IMR-90 (cell line): ENCODE data around the gene BMP5. TPM values are rescaled to one million over a fixed set of nuclear protein-coding genes. Genes with fewer than 3 reads are reported as not detected.

ENCODE experiments used
- ATAC-seq: fragments of 200-7000 bp; cut with Tn5 transposase; 2 replicates; pipeline ENCODE4 v1.9.1; 2020; ENCODE audit warnings: low read depth, mild to moderate bottlenecking, moderate library complexity
- BruUV-seq: library from RNA; stranded (reverse); fragments of 400-500 nt; replicated peaks from 2 replicates; lab custom pipeline; 2021; lab: Mats Ljungman, UMichigan
- CTCF ChIA-PET: fragments of 300-600 bp; formaldehyde crosslinking; extraction: SDS; loops from one replicate; lab custom pipeline; 2021; ENCODE audit warnings: antibody characterized with exemption; lab: Yijun Ruan, JAX
- POLR2A ChIA-PET: fragments of 300-600 bp; sonication (Branson Sonifier 250); formaldehyde crosslinking; loops from one replicate; lab custom pipeline; 2022; ENCODE audit warnings: antibody characterized with exemption; ENCODE audit not compliant: unreplicated experiment; lab: Charles Lee
- DNase-seq: peaks from one replicate; pipeline ENCODE4 v3.0.0; 2013
- H2AFZ ChIP-seq: replicated peaks from 2 replicates; pipeline ENCODE3; 2013; ENCODE audit warnings: low read length, mild to moderate bottlenecking; ENCODE audit not compliant: poor library complexity
- H2AK5ac ChIP-seq: 2 replicates; pipeline ENCODE4 v1.6.1; 2013; ENCODE audit warnings: low read depth, low read length, inconsistent platforms
- H2AK9ac ChIP-seq: replicated peaks from 2 replicates; pipeline ENCODE3; 2013; ENCODE audit warnings: mild to moderate bottlenecking, low read depth, low read length, moderate library complexity; ENCODE audit not compliant: poor library complexity
- H2BK120ac ChIP-seq: 2 replicates; pipeline ENCODE4 v1.6.1; 2013; ENCODE audit warnings: low read depth, low read length, inconsistent platforms
- H2BK15ac ChIP-seq: 3 replicates; pipeline ENCODE4 v1.6.1; 2013; ENCODE audit warnings: low read depth, low read length, inconsistent platforms
- H2BK20ac ChIP-seq: 2 replicates; pipeline ENCODE4 v1.6.1; 2013; ENCODE audit warnings: low read depth, mild to moderate bottlenecking, inconsistent platforms, low read length, moderate library complexity
- H2BK5ac ChIP-seq: 2 replicates; pipeline ENCODE4 v1.6.1; 2013; ENCODE audit warnings: mild to moderate bottlenecking, low read depth, low read length, inconsistent platforms; ENCODE audit not compliant: poor library complexity, severe bottlenecking
- H3K14ac ChIP-seq: replicated peaks from 2 replicates; pipeline ENCODE4 v1.6.1; 2013; ENCODE audit warnings: low read depth, low read length, inconsistent platforms
- H3K18ac ChIP-seq: 2 replicates; pipeline ENCODE4 v1.6.1; 2013; ENCODE audit warnings: low read depth, low read length, control low read depth
- H3K23ac ChIP-seq: 2 replicates; pipeline ENCODE4 v1.6.1; 2013; ENCODE audit warnings: low read depth, low read length, inconsistent platforms
- H3K27ac ChIP-seq: 2 replicates; pipeline ENCODE4 v1.5.1; 2013; ENCODE audit warnings: mild to moderate bottlenecking, control low read depth, low read length; ENCODE audit not compliant: insufficient read depth
- H3K27me3 ChIP-seq: 2 replicates; pipeline ENCODE4 v1.6.1; 2013; ENCODE audit warnings: low read length; ENCODE audit not compliant: control insufficient read depth, insufficient read depth
- H3K36me3 ChIP-seq: 2 replicates; pipeline ENCODE4 v1.6.1; 2013; ENCODE audit warnings: low read length, mixed read lengths; ENCODE audit not compliant: control insufficient read depth, insufficient read depth
- H3K4ac ChIP-seq: 2 replicates; pipeline ENCODE4 v1.6.1; 2013; ENCODE audit warnings: low read depth, low read length, inconsistent platforms
- H3K4me1 ChIP-seq: 2 replicates; pipeline ENCODE4 v1.6.1; 2013; ENCODE audit warnings: low read length, mixed read lengths; ENCODE audit not compliant: control insufficient read depth, insufficient read depth
- H3K4me2 ChIP-seq: 2 replicates; pipeline ENCODE4 v1.6.1; 2013; ENCODE audit warnings: low read depth, mild to moderate bottlenecking, control low read depth, low read length, moderate library complexity
- H3K4me3 ChIP-seq: 2 replicates; pipeline ENCODE4 v1.5.1; 2013; ENCODE audit warnings: low read depth, mild to moderate bottlenecking, control low read depth, low read length, moderate library complexity; ENCODE audit not compliant: insufficient read depth
- H3K56ac ChIP-seq: 2 replicates; pipeline ENCODE4 v1.6.1; 2013; ENCODE audit warnings: low read length, inconsistent platforms; ENCODE audit not compliant: insufficient read depth; ENCODE audit errors: extremely low read depth
- H3K79me1 ChIP-seq, 2 experiments: 2 replicates each; pipeline ENCODE4 v1.6.1; 2013; ENCODE audit warnings: low read length in 2 of 2, inconsistent platforms in 1 of 2, low read depth in 1 of 2
- H3K9ac ChIP-seq: 2 replicates; pipeline ENCODE4 v1.6.1; 2013; ENCODE audit warnings: low read depth, low read length, control low read depth
- H3K9me1 ChIP-seq: 2 replicates; pipeline ENCODE4 v1.6.1; 2013; ENCODE audit warnings: low read length, inconsistent platforms; ENCODE audit not compliant: insufficient read depth
- H3K9me3 ChIP-seq: 2 replicates; pipeline ENCODE4 v1.6.1; 2013; ENCODE audit warnings: low read length; ENCODE audit not compliant: control insufficient read depth, insufficient read depth
- H4K20me1 ChIP-seq: 2 replicates; pipeline ENCODE4 v1.6.1; 2013; ENCODE audit warnings: low read length, inconsistent platforms; ENCODE audit not compliant: insufficient read depth
- H4K5ac ChIP-seq: 2 replicates; pipeline ENCODE4 v1.6.1; 2013; ENCODE audit warnings: mild to moderate bottlenecking, low read depth, low read length, control low read depth
- H4K8ac ChIP-seq, 2 experiments: 2 replicates each; pipeline ENCODE4 v1.6.1; 2013; ENCODE audit warnings: low read depth in 2 of 2, low read length in 2 of 2, control low read depth in 1 of 2, inconsistent platforms in 1 of 2
- H4K91ac ChIP-seq: 2 replicates; pipeline ENCODE4 v1.6.1; 2013; ENCODE audit warnings: low read depth, low read length, inconsistent platforms; ENCODE audit not compliant: insufficient read depth
- BHLHE40 ChIP-seq: fragments of 150-350 bp; IDR thresholded peaks from 2 replicates; pipeline ENCODE4 v1.6.1; 2016; ENCODE audit warnings: mild to moderate bottlenecking, low read depth, low read length
- CHD1 ChIP-seq: IDR thresholded peaks from 2 replicates; pipeline ENCODE4 v1.6.1; 2012; ENCODE audit warnings: low read depth, low read length, improper control_type of control experiment
- FOS ChIP-seq: fragments of 150-350 bp; IDR thresholded peaks from 2 replicates; pipeline ENCODE4 v1.6.1; 2016; ENCODE audit warnings: low read depth, low read length
- MAZ ChIP-seq: IDR thresholded peaks from 2 replicates; pipeline ENCODE4 v1.6.1; 2012; ENCODE audit warnings: low read depth, mild to moderate bottlenecking, low read length, improper control_type of control experiment, moderate library complexity, borderline replicate concordance
- MXI1 ChIP-seq: IDR thresholded peaks from 2 replicates; pipeline ENCODE4 v1.6.1; 2012; ENCODE audit warnings: low read depth, mild to moderate bottlenecking, low read length, moderate library complexity, borderline replicate concordance
- RAD21 ChIP-seq: IDR thresholded peaks from 2 replicates; pipeline ENCODE4 v1.6.1; 2012; ENCODE audit warnings: low read length, improper control_type of control experiment
- RCOR1 ChIP-seq: IDR thresholded peaks from 2 replicates; pipeline ENCODE4 v1.6.1; 2012; ENCODE audit warnings: mild to moderate bottlenecking, low read length, improper control_type of control experiment; ENCODE audit not compliant: insufficient replicate concordance
- RFX5 ChIP-seq: IDR thresholded peaks from 2 replicates; pipeline ENCODE4 v1.8.0; 2012; ENCODE audit warnings: low read depth, mild to moderate bottlenecking, low read length, moderate library complexity
- SMC3 ChIP-seq: fragments of 150-350 bp; IDR thresholded peaks from 2 replicates; pipeline ENCODE4 v1.6.1; 2016; ENCODE audit warnings: low read depth, mild to moderate bottlenecking, antibody characterized with exemption, low read length, moderate library complexity
- USF2 ChIP-seq: fragments of 150-350 bp; IDR thresholded peaks from 2 replicates; pipeline ENCODE4 v1.6.1; 2017; ENCODE audit warnings: mild to moderate bottlenecking, antibody characterized with exemption, low read length, low read depth
- WGBS, 2 experiments: methylation state at CpG; one replicate each; pipeline versions ENCODE4 v1.1.5 to v1.1.7; 2013; ENCODE audit warnings: missing lambda C conversion rate in 2 of 2; ENCODE audit not compliant: insufficient read length in 1 of 2; ENCODE audit errors: extremely low coverage in 2 of 2; 5-methylcytosine and 5-hydroxymethylcytosine counted together
- dilution Hi-C: fragments of 300-500 bp; cut with HindIII; formaldehyde crosslinking; loops from one replicate; pipeline ENCODE4 v1.14.3; 2018; ENCODE audit warnings: low sequenced_read_pairs; ENCODE audit not compliant: unreplicated experiment
- in situ Hi-C: fragments of 300-500 bp; cut with MboI; formaldehyde crosslinking; loops from 3 replicates; pipeline ENCODE4 v1.14.3; 2019; ENCODE audit warnings: low sequenced_read_pairs, inconsistent platforms, mixed read lengths
- intact Hi-C: fragments of 100-400 bp; cut with micrococcal nuclease; formaldehyde crosslinking; loops from 2 replicates; pipeline ENCODE4 v1.10.0; 2022
- polyA plus RNA-seq, 3 experiments: library from polyadenylated mRNA; depleted of rRNA; stranded (reverse); fragments of >200 nt; gene quantifications; 2 replicates each; pipeline ENCODE4 v1.2.3, GENCODE V29; 2012; ENCODE audit warnings: low replicate concordance in 1 of 3
- total RNA-seq: library from RNA; depleted of rRNA; stranded (reverse); fragments of >200 nt; gene quantifications from 2 replicates; pipeline ENCODE4 v1.2.3, GENCODE V29; 2012
- TF ChIP-seq, protein P1 (sequence below): fragments of 150-350 bp; IDR thresholded peaks from 2 replicates; pipeline ENCODE4 v1.6.1; 2016; ENCODE audit warnings: low read depth, mild to moderate bottlenecking, low read length, moderate library complexity, borderline replicate concordance
- TF ChIP-seq, protein P2 (sequence below): conservative IDR thresholded peaks from 2 replicates; pipeline ENCODE4 v1.5.1; 2012; ENCODE audit warnings: mild to moderate bottlenecking, low read depth, low read length, improper control_type of control experiment

Gene BMP5
- total and polyA plus RNA-seq, 2 of the 4 experiments (the other 2 are of a cell fraction): under 0.01 to 0.02 TPM

- no peak overlapping the region for H2BK20ac ChIP-seq
- no peak for DNase-seq
- H3K14ac ChIP-seq: no peak overlapping the region
- ATAC-seq: no peak
- no peak overlapping the region for H2AK9ac ChIP-seq
- intact Hi-C loops (no loop called here), dilution Hi-C loops (no loop called here), in situ Hi-C loops (no loop called here)
- H3K9me3 ChIP-seq: no peaks in the 10 kb centered on the region
- no peak overlapping the region for H2BK120ac ChIP-seq
- no peak overlapping the region for H2AK5ac ChIP-seq
- no peak overlapping the region for H3K9ac ChIP-seq
- no peaks in the 10 kb centered on the region for H3K27me3 ChIP-seq
- H3K18ac ChIP-seq: no peak overlapping the region
- H2BK15ac ChIP-seq: no peak overlapping the region
- H4K8ac ChIP-seq: no peak overlapping the region
- CTCF ChIA-PET: no interaction called here
- H3K4me1 ChIP-seq: 0 out of 2 replicates have a peak, but pooled peaks cover 2% of the 10 kb centered on the region
- no peak overlapping the region for H3K23ac ChIP-seq
- H3K27ac ChIP-seq: no peak overlapping the region
- H3K4me3 ChIP-seq: no peak overlapping the region
- no peak overlapping the region for H3K4me2 ChIP-seq
- no peak overlapping the region for H3K4ac ChIP-seq
- WGBS, 2 experiments: no CpG with 5 or more reads among the region's 1 CpG
- POLR2A ChIA-PET: no interaction called here
- no peaks in the 10 kb centered on the region for H4K20me1 ChIP-seq
- no peak overlapping the region for H3K56ac ChIP-seq
- no peaks in the 10 kb centered on the region for H3K9me1 ChIP-seq
- H2BK5ac ChIP-seq: no peak overlapping the region
- no peaks in the 10 kb centered on the region for H3K79me1 ChIP-seq
- no peak overlapping the region for H4K5ac ChIP-seq
- no peaks in the 10 kb centered on the region for H3K36me3 ChIP-seq
- no peak for TF ChIP-seq MXI1
- TF ChIP-seq SMC3: no peak
- TF ChIP-seq, protein P1, sequence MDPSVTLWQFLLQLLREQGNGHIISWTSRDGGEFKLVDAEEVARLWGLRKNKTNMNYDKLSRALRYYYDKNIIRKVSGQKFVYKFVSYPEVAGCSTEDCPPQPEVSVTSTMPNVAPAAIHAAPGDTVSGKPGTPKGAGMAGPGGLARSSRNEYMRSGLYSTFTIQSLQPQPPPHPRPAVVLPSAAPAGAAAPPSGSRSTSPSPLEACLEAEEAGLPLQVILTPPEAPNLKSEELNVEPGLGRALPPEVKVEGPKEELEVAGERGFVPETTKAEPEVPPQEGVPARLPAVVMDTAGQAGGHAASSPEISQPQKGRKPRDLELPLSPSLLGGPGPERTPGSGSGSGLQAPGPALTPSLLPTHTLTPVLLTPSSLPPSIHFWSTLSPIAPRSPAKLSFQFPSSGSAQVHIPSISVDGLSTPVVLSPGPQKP: no peak
- TF ChIP-seq MAZ: no peak
- TF ChIP-seq RAD21: no peak
- no peak for TF ChIP-seq RFX5
- TF ChIP-seq USF2: no peak
- TF ChIP-seq FOS: no peak
- no peak for TF ChIP-seq RCOR1
- TF ChIP-seq, protein P2, sequence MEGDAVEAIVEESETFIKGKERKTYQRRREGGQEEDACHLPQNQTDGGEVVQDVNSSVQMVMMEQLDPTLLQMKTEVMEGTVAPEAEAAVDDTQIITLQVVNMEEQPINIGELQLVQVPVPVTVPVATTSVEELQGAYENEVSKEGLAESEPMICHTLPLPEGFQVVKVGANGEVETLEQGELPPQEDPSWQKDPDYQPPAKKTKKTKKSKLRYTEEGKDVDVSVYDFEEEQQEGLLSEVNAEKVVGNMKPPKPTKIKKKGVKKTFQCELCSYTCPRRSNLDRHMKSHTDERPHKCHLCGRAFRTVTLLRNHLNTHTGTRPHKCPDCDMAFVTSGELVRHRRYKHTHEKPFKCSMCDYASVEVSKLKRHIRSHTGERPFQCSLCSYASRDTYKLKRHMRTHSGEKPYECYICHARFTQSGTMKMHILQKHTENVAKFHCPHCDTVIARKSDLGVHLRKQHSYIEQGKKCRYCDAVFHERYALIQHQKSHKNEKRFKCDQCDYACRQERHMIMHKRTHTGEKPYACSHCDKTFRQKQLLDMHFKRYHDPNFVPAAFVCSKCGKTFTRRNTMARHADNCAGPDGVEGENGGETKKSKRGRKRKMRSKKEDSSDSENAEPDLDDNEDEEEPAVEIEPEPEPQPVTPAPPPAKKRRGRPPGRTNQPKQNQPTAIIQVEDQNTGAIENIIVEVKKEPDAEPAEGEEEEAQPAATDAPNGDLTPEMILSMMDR: no peak
- TF ChIP-seq BHLHE40: no peak
- TF ChIP-seq CHD1: no peak
- no TSS peak for BruUV-seq
- no peak overlapping the region for H4K91ac ChIP-seq
- H2AFZ ChIP-seq: no peak overlapping the region
Observed at GRCh38 chr6:55759536-55759935, 115.9 kb downstream of the BMP5 start.
